PC-3 (cell line): ENCODE results near the gene CFAP221. TPM values are rescaled to one million over a fixed set of nuclear protein-coding genes. Genes with fewer than 3 reads are reported as not detected.

Experiments used
- ATAC-seq: fragments of 200-7000 bp; cut with Tn5 transposase; 2 replicates; pipeline ENCODE4 v1.9.1; 2020; ENCODE audit warnings: mild to moderate bottlenecking, moderate library complexity
- BruUV-seq: library from RNA; stranded (reverse); fragments of 400-500 nt; replicated peaks from 2 replicates; lab custom pipeline; 2021; lab: Mats Ljungman, UMichigan
- CTCF ChIA-PET: fragments of 300-600 bp; sonication (Branson Sonifier 250); formaldehyde crosslinking; loops from one replicate; lab custom pipeline; 2022; ENCODE audit warnings: antibody characterized with exemption; lab: Charles Lee
- POLR2A ChIA-PET: fragments of 300-600 bp; sonication (Branson Sonifier 250); formaldehyde crosslinking; loops from one replicate; lab custom pipeline; 2022; ENCODE audit warnings: antibody characterized with exemption; ENCODE audit not compliant: unreplicated experiment; lab: Charles Lee
- DNase-seq: peaks from one replicate; pipeline ENCODE4 v3.0.0-alpha.2; 2015
- H2AFZ ChIP-seq: fragments of 300-600 bp; sonication (generic); 2 replicates; pipeline ENCODE4 v1.6.0; 2016; ENCODE audit warnings: antibody characterized with exemption, low read length
- H3F3A ChIP-seq: fragments of 300-600 bp; sonication (generic); one replicate; pipeline ENCODE4 v1.6.0; 2017; ENCODE audit warnings: antibody characterized with exemption, low read length, control low read depth, mild to moderate bottlenecking; ENCODE audit not compliant: unreplicated experiment
- H3K27ac ChIP-seq: fragments of 300-600 bp; sonication (generic); 2 replicates; pipeline ENCODE4 v1.5.1; 2016; ENCODE audit warnings: mild to moderate bottlenecking, low read length
- H3K27me3 ChIP-seq: fragments of 300-600 bp; sonication (generic); 2 replicates; pipeline ENCODE4 v1.6.1; 2016; ENCODE audit warnings: low read length, mixed read lengths
- H3K36me3 ChIP-seq: fragments of 300-600 bp; sonication (generic); 2 replicates; pipeline ENCODE4 v1.6.1; 2016; ENCODE audit warnings: low read depth, mixed run types, low read length, mixed read lengths
- H3K4me1 ChIP-seq: fragments of 300-600 bp; sonication (generic); 2 replicates; pipeline ENCODE4 v1.5.1; 2016; ENCODE audit warnings: low read length; ENCODE audit not compliant: insufficient read depth
- H3K4me2 ChIP-seq: fragments of 300-600 bp; sonication (generic); 2 replicates; pipeline ENCODE4 v1.6.0; 2016; ENCODE audit warnings: low read length
- H3K4me3 ChIP-seq: fragments of 300-600 bp; sonication (generic); 2 replicates; pipeline ENCODE4 v1.5.1; 2016; ENCODE audit warnings: mild to moderate bottlenecking, low read length, mixed read lengths
- H3K79me2 ChIP-seq: fragments of 300-600 bp; sonication (generic); 2 replicates; pipeline ENCODE4 v1.6.1; 2017; ENCODE audit warnings: low read length, mixed read lengths
- H3K9ac ChIP-seq: fragments of 300-600 bp; sonication (generic); 2 replicates; pipeline ENCODE4 v1.6.0; 2016; ENCODE audit warnings: mild to moderate bottlenecking, low read length
- H3K9me2 ChIP-seq: fragments of 300-600 bp; sonication (generic); replicated peaks from 2 replicates; pipeline ENCODE4 v1.6.1; 2016; ENCODE audit warnings: mixed run types, low read length, mixed read lengths
- H3K9me3 ChIP-seq: fragments of 300-600 bp; sonication (generic); 2 replicates; pipeline ENCODE4 v1.6.1; 2016; ENCODE audit warnings: low read length, mixed read lengths
- H4K20me1 ChIP-seq: fragments of 300-600 bp; sonication (generic); 2 replicates; pipeline ENCODE4 v1.6.1; 2016; ENCODE audit warnings: low read length, mixed read lengths
- EZH2 ChIP-seq: fragments of 300-600 bp; sonication (generic); IDR thresholded peaks from one replicate; pipeline ENCODE4 v1.6.1; 2017; ENCODE audit warnings: antibody characterized with exemption, mild to moderate bottlenecking, low read length; ENCODE audit not compliant: unreplicated experiment
- EZH2phosphoT487 ChIP-seq: fragments of 300-600 bp; sonication (generic); IDR thresholded peaks from 2 replicates; pipeline ENCODE4 v1.6.1; 2018; ENCODE audit warnings: mild to moderate bottlenecking, antibody characterized with exemption, low read length, borderline replicate concordance
- intact Hi-C: fragments of 100-400 bp; cut with micrococcal nuclease; formaldehyde crosslinking; loops from 2 replicates; pipeline ENCODE4 v1.9.0; 2023
- total RNA-seq: library from RNA; depleted of rRNA; stranded (reverse); fragments of >200 nt; gene quantifications from 2 replicates; pipeline ENCODE4 v1.2.3, GENCODE V29; 2014
- TF ChIP-seq, protein P1 (sequence below): fragments of 300-600 bp; sonication (generic); conservative IDR thresholded peaks from 2 replicates; pipeline ENCODE4 v1.5.1; 2017; ENCODE audit warnings: antibody characterized with exemption, low read depth, mild to moderate bottlenecking, low read length

Gene CFAP221
- total RNA-seq, 1 experiment from 2014 or later: not detected

DNA sequence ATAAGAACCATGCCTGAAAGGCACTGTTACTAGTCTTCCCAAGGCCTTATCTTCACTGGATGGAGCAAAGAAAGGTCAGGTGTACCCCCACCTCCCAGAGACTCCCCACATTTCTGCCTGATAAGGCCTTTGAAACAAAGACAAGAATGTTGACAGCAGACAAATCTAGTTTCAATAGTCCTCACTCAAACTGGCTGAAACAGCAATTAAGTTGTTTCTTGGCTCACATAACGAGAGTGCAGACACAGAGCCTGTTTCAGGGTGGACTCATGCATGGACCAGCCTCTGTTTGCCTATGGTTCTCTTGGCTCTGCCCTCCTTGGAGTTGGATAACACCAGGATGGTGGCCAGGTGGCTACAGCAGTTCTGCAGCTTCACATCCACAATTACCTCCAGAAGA is 7.5 kb upstream of the CFAP221 start:
- Histone ChIP-seq H3K27me3 (peaks cover 23% of the 10 kb centered on the region), H3K79me2 (no peaks in the 10 kb centered on the region), H2AFZ (no peak overlapping the region), H3K9me2 (no peaks in the 10 kb centered on the region), H3K4me2 (no peak overlapping the region), H4K20me1 (no peaks in the 10 kb centered on the region), H3K9ac (no peak overlapping the region), H3K27ac (no peak overlapping the region), H3K4me3 (no peak overlapping the region), H3K4me1 (no peaks in the 10 kb centered on the region), H3F3A (no peaks in the 10 kb centered on the region), H3K36me3 (no peaks in the 10 kb centered on the region), H3K9me3 (peaks cover 22% of the 10 kb centered on the region)
- DNase-seq (no peak), ATAC-seq (no peak)
- ChIA-PET POLR2A (no interaction called here), CTCF (no interaction called here)
- no TSS peak for BruUV-seq
- TF ChIP-seq EZH2: no peak
- TF ChIP-seq, protein P1, sequence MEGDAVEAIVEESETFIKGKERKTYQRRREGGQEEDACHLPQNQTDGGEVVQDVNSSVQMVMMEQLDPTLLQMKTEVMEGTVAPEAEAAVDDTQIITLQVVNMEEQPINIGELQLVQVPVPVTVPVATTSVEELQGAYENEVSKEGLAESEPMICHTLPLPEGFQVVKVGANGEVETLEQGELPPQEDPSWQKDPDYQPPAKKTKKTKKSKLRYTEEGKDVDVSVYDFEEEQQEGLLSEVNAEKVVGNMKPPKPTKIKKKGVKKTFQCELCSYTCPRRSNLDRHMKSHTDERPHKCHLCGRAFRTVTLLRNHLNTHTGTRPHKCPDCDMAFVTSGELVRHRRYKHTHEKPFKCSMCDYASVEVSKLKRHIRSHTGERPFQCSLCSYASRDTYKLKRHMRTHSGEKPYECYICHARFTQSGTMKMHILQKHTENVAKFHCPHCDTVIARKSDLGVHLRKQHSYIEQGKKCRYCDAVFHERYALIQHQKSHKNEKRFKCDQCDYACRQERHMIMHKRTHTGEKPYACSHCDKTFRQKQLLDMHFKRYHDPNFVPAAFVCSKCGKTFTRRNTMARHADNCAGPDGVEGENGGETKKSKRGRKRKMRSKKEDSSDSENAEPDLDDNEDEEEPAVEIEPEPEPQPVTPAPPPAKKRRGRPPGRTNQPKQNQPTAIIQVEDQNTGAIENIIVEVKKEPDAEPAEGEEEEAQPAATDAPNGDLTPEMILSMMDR: no peak
- no peak for TF ChIP-seq EZH2phosphoT487
- intact Hi-C loops: no loop called here

DNA sequence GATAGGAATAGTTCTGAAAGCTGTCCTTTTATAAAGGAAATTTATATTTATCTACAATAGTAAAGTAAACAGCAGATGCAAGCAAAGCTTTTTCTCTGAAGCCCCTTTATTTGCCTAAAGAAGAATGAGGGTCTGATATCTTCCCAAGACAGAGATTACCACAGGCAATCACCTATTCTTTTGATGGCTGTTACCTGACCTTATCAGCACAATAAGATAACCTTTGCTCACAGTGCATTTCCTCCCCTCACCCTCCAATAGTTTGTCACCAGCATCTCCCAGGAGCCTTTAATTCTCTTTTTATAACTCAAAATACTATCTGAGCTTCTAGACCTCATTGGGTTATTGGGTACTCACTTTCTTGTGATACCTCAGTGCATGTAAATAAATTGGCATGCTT is 6.5 kb upstream of the CFAP221 start:
- no peak overlapping the region for H3K4me3 ChIP-seq
- peaks cover 15% of the 10 kb centered on the region for H3K9me3 ChIP-seq
- no peaks in the 10 kb centered on the region for H3K36me3 ChIP-seq
- no peak for TF ChIP-seq EZH2phosphoT487
- no peaks in the 10 kb centered on the region for H3K4me1 ChIP-seq
- ChIA-PET POLR2A (no interaction called here), CTCF (no interaction called here)
- H3K27me3 ChIP-seq: peaks cover 28% of the 10 kb centered on the region
- no TSS peak for BruUV-seq
- H3K9me2 ChIP-seq: no peaks in the 10 kb centered on the region
- no peak overlapping the region for H2AFZ ChIP-seq
- DNase-seq: no peak
- H3K9ac ChIP-seq: no peak overlapping the region
- ATAC-seq: no peak
- H3F3A ChIP-seq: no peaks in the 10 kb centered on the region
- no peak overlapping the region for H3K4me2 ChIP-seq
- intact Hi-C loops: no loop called here
- H3K27ac ChIP-seq: no peak overlapping the region
- H3K79me2 ChIP-seq: no peaks in the 10 kb centered on the region
- H4K20me1 ChIP-seq: no peaks in the 10 kb centered on the region

DNA sequence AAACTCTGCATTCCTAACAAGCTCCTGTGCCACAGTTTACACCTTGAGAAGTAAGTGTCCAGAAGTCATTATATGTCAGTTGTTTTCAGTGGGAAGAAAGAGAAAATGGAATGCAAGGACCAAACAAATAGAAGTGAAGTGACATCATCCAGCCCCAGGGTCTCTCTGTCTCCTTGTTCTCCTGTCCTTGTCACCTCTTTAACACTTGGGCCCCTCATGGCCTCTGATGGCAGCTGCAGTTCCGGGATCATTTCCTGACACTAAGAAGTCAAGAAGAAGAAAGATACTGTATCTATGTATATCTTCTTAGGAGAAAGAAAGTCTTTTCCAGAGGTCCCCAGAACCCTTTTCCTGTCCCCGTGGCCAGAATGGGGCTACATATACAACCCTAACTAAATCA is 2.8 kb upstream of the CFAP221 start:
- Histone ChIP-seq H3K79me2 (no peaks in the 10 kb centered on the region), H3K27me3 (peaks cover 53% of the 10 kb centered on the region), H3K4me2 (no peak overlapping the region), H2AFZ (no peak overlapping the region), H3K4me1 (no peaks in the 10 kb centered on the region), H3K9me3 (no peaks in the 10 kb centered on the region), H3K4me3 (no peak overlapping the region), H3K9ac (no peak overlapping the region), H3F3A (no peaks in the 10 kb centered on the region), H3K27ac (no peak overlapping the region), H3K36me3 (no peaks in the 10 kb centered on the region), H3K9me2 (no peaks in the 10 kb centered on the region), H4K20me1 (no peaks in the 10 kb centered on the region)
- intact Hi-C loops: no loop called here
- ChIA-PET POLR2A (no interaction called here), CTCF (no interaction called here)
- ATAC-seq (no peak), DNase-seq (no peak)
- TF ChIP-seq, protein P1: no peak
- TF ChIP-seq EZH2 (no peak), EZH2phosphoT487 (no peak)
- no TSS peak for BruUV-seq
